HFFc6 (cell line): ENCODE measurements around the gene DLG3. TPM values are rescaled to one million over a fixed set of nuclear protein-coding genes. Genes with fewer than 3 reads are reported as not detected.

Experiments used
- DNase-seq: peaks from one replicate; pipeline ENCODE4 v3.0.0-alpha.2; 2018
- H3K27ac Mint-ChIP-seq: 2 replicates; pipeline ENCODE4 v1.8.0; 2020; ENCODE audit warnings: mild to moderate bottlenecking, mixed read lengths
- H3K27me3 Mint-ChIP-seq: 2 replicates; pipeline ENCODE4 v1.8.0; 2021; ENCODE audit warnings: mild to moderate bottlenecking, moderate library complexity, mixed read lengths; ENCODE audit not compliant: insufficient read depth
- H3K36me3 Mint-ChIP-seq: 2 replicates; pipeline ENCODE4 v1.8.0; 2021; ENCODE audit warnings: low read depth, mixed read lengths
- H3K4me1 Mint-ChIP-seq: 2 replicates; pipeline ENCODE4 v1.8.0; 2020; ENCODE audit warnings: low read depth, mixed read lengths
- H3K4me3 Mint-ChIP-seq: 2 replicates; pipeline ENCODE4 v1.8.0; 2020; ENCODE audit warnings: mild to moderate bottlenecking, moderate library complexity, mixed read lengths
- H3K9me3 Mint-ChIP-seq: 2 replicates; pipeline ENCODE4 v1.8.0; 2020; ENCODE audit warnings: mild to moderate bottlenecking, mixed read lengths
- total RNA-seq, 6 experiments: library from RNA; stranded (reverse); fragmentation: NEBNext Ultra II Directional; extraction: Animal tissue kit (Norgen Biotek cat#: 25700); gene quantifications; 2 replicates in 1 of 6; 3 replicates in 5 of 6; pipeline ENCODE4 v1.2.3, GENCODE V29; 2021
- TF ChIP-seq, protein P1 (sequence below): fragments of 200-600 bp; sonication (generic); IDR thresholded peaks from 2 replicates; pipeline ENCODE4 v1.5.0; 2021; ENCODE audit warnings: antibody characterized with exemption, mild to moderate bottlenecking

DLG3 gene
- total RNA-seq, 6 experiments from 2014 or later: 9.2 to 11.3 (median 9.8) TPM

DNA sequence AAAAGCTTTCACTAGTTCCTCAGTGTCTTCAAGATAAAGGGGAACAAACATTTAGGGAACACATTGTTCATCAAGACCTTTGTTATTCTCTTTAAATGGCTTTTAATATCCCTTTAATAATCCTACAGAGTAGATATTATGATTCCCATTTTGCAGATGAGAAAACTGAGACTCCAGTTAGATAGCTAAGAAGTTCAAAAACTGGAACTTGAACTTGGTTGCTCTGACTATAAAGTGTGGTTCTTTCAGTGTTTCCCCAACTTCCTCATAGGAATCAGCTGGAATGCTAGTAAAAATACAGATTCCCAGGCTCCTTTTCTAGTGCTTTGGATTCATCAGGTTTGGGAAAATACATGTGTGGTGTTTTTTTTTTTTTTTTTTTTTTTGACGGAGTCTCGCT lies 37.7 kb downstream of the DLG3 start:
- no peak overlapping the region for H3K27ac Mint-ChIP-seq
- no peak for DNase-seq
- H3K36me3 Mint-ChIP-seq: 0 out of 2 replicates have a peak, but pooled peaks cover 3% of the 10 kb centered on the region
- no peak overlapping the region for H3K4me3 Mint-ChIP-seq
- H3K4me1 Mint-ChIP-seq: peaks cover 48% of the 10 kb centered on the region
- TF ChIP-seq, protein P1, sequence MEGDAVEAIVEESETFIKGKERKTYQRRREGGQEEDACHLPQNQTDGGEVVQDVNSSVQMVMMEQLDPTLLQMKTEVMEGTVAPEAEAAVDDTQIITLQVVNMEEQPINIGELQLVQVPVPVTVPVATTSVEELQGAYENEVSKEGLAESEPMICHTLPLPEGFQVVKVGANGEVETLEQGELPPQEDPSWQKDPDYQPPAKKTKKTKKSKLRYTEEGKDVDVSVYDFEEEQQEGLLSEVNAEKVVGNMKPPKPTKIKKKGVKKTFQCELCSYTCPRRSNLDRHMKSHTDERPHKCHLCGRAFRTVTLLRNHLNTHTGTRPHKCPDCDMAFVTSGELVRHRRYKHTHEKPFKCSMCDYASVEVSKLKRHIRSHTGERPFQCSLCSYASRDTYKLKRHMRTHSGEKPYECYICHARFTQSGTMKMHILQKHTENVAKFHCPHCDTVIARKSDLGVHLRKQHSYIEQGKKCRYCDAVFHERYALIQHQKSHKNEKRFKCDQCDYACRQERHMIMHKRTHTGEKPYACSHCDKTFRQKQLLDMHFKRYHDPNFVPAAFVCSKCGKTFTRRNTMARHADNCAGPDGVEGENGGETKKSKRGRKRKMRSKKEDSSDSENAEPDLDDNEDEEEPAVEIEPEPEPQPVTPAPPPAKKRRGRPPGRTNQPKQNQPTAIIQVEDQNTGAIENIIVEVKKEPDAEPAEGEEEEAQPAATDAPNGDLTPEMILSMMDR: no peak
- no peaks in the 10 kb centered on the region for H3K27me3 Mint-ChIP-seq
- H3K9me3 Mint-ChIP-seq: no peaks in the 10 kb centered on the region

DNA sequence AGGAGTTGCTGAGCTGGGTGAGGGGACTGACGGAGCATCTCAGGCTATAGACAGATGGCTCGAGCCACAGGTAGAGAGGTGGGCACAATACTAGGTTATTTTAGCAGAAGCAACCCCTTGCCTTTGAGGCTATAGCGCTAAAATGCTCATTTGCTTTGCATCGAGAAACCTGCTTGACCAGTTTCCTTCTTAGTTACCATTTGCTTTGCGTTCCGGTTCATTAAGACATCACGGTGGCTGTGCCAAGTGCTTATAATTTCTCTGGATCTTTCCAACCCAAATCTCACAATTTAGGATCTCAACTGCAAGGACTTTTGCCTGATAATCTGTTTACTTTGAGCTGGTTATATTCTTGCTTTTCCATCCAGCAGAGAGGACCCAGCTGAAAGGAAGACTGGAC lies 40.8 kb downstream of the DLG3 start:
- TF ChIP-seq, protein P1: no peak
- H3K4me1 Mint-ChIP-seq: peaks cover 17% of the 10 kb centered on the region

DNA sequence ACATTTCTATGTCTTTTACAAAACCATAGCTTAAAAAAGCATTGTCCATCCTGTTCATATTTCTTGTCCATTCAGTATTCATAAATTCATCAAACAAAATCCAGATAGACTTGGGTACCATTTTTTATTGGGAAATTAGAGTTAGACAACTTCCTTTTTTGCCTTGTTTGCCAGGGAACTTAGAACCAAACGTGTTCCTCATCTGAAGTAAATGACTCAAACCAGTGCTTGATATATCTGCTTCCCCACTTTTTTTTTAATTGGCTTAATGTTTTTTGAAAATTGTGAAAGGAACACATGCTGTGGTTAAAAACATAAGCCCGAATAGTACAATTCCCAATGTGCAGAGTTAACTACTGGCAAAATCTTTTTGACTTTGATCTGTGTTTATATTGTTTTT lies 44.2 kb downstream of the DLG3 start:
- Mint-ChIP-seq H3K4me3 (no peak overlapping the region), H3K4me1 (no peaks in the 10 kb centered on the region), H3K36me3 (peaks cover 18% of the 10 kb centered on the region; the same call in 1 of the 2 replicates), H3K9me3 (no peaks in the 10 kb centered on the region), H3K27ac (no peak overlapping the region), H3K27me3 (no peaks in the 10 kb centered on the region)
- TF ChIP-seq, protein P1: no peak
- DNase-seq: no peak

More for the DNA sequence above, 40.8 kb downstream of the DLG3 start:
- H3K36me3 Mint-ChIP-seq: peaks cover 8% of the 10 kb centered on the region; the same call in 1 of the 2 replicates
- no peaks in the 10 kb centered on the region for H3K27me3 Mint-ChIP-seq
- DNase-seq: no peak
- no peak overlapping the region for H3K27ac Mint-ChIP-seq
- H3K9me3 Mint-ChIP-seq: no peaks in the 10 kb centered on the region
- no peak overlapping the region for H3K4me3 Mint-ChIP-seq

DNA sequence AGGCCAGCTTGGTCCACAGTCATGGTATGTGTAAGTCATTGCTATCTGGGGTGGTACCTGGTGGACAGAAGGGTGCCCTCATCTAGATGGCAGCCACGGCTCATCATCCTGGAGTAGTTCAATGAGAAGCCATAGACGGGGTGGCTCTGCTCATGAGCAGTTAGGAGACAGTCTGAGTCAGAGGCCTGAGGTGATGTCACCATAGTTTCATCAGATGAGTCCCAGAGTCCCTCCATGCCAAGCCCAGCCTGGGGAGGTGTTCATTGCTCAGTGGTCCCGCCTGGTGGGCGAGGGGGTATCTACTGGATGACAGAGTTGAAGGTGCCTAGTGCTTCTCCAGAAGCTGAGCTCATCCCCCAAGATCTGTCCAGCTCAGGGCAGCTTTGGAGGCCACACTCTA lies 49.8 kb downstream of the DLG3 start:
- no peak overlapping the region for H3K27ac Mint-ChIP-seq
- peak; percentile 7 for DNase-seq
- peaks cover 5% of the 10 kb centered on the region; the same call in 1 of the 2 replicates for H3K4me1 Mint-ChIP-seq
- TF ChIP-seq, protein P1: no peak
- no peak overlapping the region for H3K4me3 Mint-ChIP-seq
- H3K36me3 Mint-ChIP-seq: peaks cover 24% of the 10 kb centered on the region
- no peaks in the 10 kb centered on the region for H3K9me3 Mint-ChIP-seq
- H3K27me3 Mint-ChIP-seq: no peaks in the 10 kb centered on the region

DNA sequence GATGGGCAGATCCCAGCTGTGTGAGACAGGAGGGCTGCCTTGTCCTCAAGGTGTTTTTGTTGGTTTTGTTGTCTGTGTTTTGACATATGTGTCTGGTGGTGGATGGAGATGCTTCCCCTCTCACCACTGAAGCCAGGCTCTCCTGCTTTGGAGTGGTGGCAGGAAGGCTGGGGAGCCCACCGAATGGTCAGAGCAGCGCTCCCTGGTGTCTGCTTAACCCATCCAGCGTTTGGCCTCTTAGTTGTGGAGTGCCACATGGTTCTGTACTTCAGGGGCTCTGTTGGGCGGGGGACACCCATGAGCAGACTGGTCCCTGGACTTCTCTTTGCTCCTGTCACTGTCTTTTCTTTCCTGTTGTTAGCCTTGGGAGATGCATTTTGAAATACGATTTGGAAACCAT lies 51.9 kb downstream of the DLG3 start:
- H3K4me3 Mint-ChIP-seq: no peak overlapping the region

More for the DNA sequence above, 51.9 kb downstream of the DLG3 start:
- TF ChIP-seq, protein P1: no peak
- Mint-ChIP-seq H3K9me3 (no peaks in the 10 kb centered on the region), H3K4me1 (peaks cover 5% of the 10 kb centered on the region; the same call in 1 of the 2 replicates), H3K36me3 (peaks cover 19% of the 10 kb centered on the region), H3K27ac (no peak overlapping the region), H3K27me3 (no peaks in the 10 kb centered on the region)
- no peak for DNase-seq
